Inferior parietal cortex (tissue), 1 donor: ENCODE measurements around the gene CACNB3.

Experiments
- DNase-seq: peaks from one replicate; pipeline ENCODE4 v3.0.0-alpha.2; 2016; ENCODE audit errors: extremely low spot score

Gene CACNB3

GRCh38 chr12:48788854-48789775, 29.2 kb upstream of the CACNB3 start, which contains the start of gene ADCY6:
TSS of gene ADCY6 (minus strand) at chr12:48789089. CDS start at chr12:48783434, 5,655 bp downstream.
- DNase-seq = peak; percentile 35

- no peak for DNase-seq
These were observed 28.4 kb upstream of the CACNB3 start for GRCh38 chr12:48789858-48790326.

GRCh38 chr12:48793696-48794095, 24.6 kb upstream of the CACNB3 start:
- DNase-seq = no peak

- no peak for DNase-seq
These were observed 23.4 kb upstream of the CACNB3 start for GRCh38 chr12:48794870-48795269.

- peak; percentile 94 for DNase-seq
These were observed 22.5 kb upstream of the CACNB3 start for GRCh38 chr12:48795550-48796455.

- no peak for DNase-seq
These were observed 21.3 kb upstream of the CACNB3 start for GRCh38 chr12:48796976-48797375.

GRCh38 chr12:48800457-48800856, 17.8 kb upstream of the CACNB3 start:
- DNase-seq = no peak

GRCh38 chr12:48800971-48801370, 17.3 kb upstream of the CACNB3 start:
- no peak for DNase-seq

GRCh38 chr12:48803675-48804074, 14.6 kb upstream of the CACNB3 start:
- no peak for DNase-seq

GRCh38 chr12:48807981-48808380, 10.3 kb upstream of the CACNB3 start:
- DNase-seq = no peak

GRCh38 chr12:48810903-48811431, 7.3 kb upstream of the CACNB3 start:
- no peak for DNase-seq

- DNase-seq = no peak
These were observed 6.7 kb upstream of the CACNB3 start for GRCh38 chr12:48811437-48812090.

GRCh38 chr12:48812389-48812788, 5.9 kb upstream of the CACNB3 start:
- no peak for DNase-seq

GRCh38 chr12:48813465-48814261, 4.6 kb upstream of the CACNB3 start:
- no peak for DNase-seq

- peak; percentile 59 for DNase-seq
These were observed 3.8 kb upstream of the CACNB3 start for GRCh38 chr12:48814262-48815125.

- DNase-seq = peak; percentile 45
These were observed 2.9 kb upstream of the CACNB3 start for GRCh38 chr12:48815126-48816110.

- no peak for DNase-seq
These were observed 2.0 kb upstream of the CACNB3 start for GRCh38 chr12:48816143-48816854.
